Prostate gland (tissue), 2 donors: ENCODE results near the gene SND1. TPM values are rescaled to one million over a fixed set of nuclear protein-coding genes. Genes with fewer than 3 reads are reported as not detected.

ENCODE experiments used
- DNase-seq: peaks from one replicate; pipeline ENCODE4 v3.0.0-alpha.2; 2019; ENCODE audit warnings: low spot score
- H3K27ac ChIP-seq, 2 donors: fragments of 200-600 bp; sonication (generic); 2 replicates each; pipeline ENCODE4 v1.5.1; 2017 to 2019
- H3K27me3 ChIP-seq: fragments of 200-600 bp; sonication (generic); replicated peaks from 2 replicates; pipeline ENCODE4 v1.5.1; 2019; ENCODE audit not compliant: insufficient read depth
- H3K36me3 ChIP-seq, 2 donors: fragments of 200-600 bp; sonication (generic); 1 replicate in 1 of 2; 2 replicates in 1 of 2; pipeline versions ENCODE4 v1.5.1 to v1.8.1; 2017 to 2019
- H3K4me1 ChIP-seq: fragments of 200-600 bp; sonication (generic); replicated peaks from 2 replicates; pipeline ENCODE4 v1.5.1; 2019
- H3K4me3 ChIP-seq, 2 donors: fragments of 200-600 bp; sonication (generic); 2 replicates each; pipeline ENCODE4 v1.5.1; 2017 to 2019
- H3K9me3 ChIP-seq: fragments of 200-600 bp; sonication (generic); 2 replicates; pipeline ENCODE4 v1.5.1; 2017
- POLR2A ChIP-seq: fragments of 450-650 bp; IDR thresholded peaks from one replicate; pipeline ENCODE4 v1.6.1; 2016; ENCODE audit warnings: antibody characterized with exemption, mild to moderate bottlenecking
- POLR2AphosphoS5 ChIP-seq: sonication (generic); formaldehyde crosslinking; IDR thresholded peaks from one replicate; pipeline ENCODE4 v1.6.1; 2017; ENCODE audit warnings: antibody characterized with exemption
- WGBS: methylation state at CpG from one replicate; pipeline ENCODE4 v1.1.5; 2018; 5-methylcytosine and 5-hydroxymethylcytosine counted together
- intact Hi-C: fragments of 100-400 bp; cut with DNase I; formaldehyde crosslinking; loops from one replicate; pipeline ENCODE4 v1.14.2; 2022
- total RNA-seq, 2 donors: library from RNA; depleted of rRNA; stranded (reverse); fragments of >200 nt; gene quantifications; one replicate each; pipeline ENCODE4 v1.1.0, GENCODE V29; 2016
- TF ChIP-seq, protein P1 (sequence below), 4 experiments: fragments of 200-600 bp in 2 of 4; fragments of 450-650 bp in 2 of 4; sonication (generic) in 2 of 4; IDR thresholded peaks; 1 replicate in 3 of 4; 2 replicates in 1 of 4; pipeline ENCODE4 v1.5.1; 2016 to 2019; ENCODE audit warnings: antibody characterized with exemption in 4 of 4, mild to moderate bottlenecking in 2 of 4, moderate library complexity in 2 of 4

SND1 gene
- total RNA-seq, 2 donors from 2014 or later = 175 to 190 TPM

GRCh38 chr7:128011131-128011661 lies 359.2 kb downstream of the SND1 start:
- no peak overlapping the region for H3K27ac ChIP-seq
- no peak overlapping the region for H3K4me3 ChIP-seq
- 22% methylated on average over 2 of the region's 2 CpGs for WGBS
- TF ChIP-seq POLR2AphosphoS5 (no peak), POLR2A (no peak)
- TF ChIP-seq, protein P1, sequence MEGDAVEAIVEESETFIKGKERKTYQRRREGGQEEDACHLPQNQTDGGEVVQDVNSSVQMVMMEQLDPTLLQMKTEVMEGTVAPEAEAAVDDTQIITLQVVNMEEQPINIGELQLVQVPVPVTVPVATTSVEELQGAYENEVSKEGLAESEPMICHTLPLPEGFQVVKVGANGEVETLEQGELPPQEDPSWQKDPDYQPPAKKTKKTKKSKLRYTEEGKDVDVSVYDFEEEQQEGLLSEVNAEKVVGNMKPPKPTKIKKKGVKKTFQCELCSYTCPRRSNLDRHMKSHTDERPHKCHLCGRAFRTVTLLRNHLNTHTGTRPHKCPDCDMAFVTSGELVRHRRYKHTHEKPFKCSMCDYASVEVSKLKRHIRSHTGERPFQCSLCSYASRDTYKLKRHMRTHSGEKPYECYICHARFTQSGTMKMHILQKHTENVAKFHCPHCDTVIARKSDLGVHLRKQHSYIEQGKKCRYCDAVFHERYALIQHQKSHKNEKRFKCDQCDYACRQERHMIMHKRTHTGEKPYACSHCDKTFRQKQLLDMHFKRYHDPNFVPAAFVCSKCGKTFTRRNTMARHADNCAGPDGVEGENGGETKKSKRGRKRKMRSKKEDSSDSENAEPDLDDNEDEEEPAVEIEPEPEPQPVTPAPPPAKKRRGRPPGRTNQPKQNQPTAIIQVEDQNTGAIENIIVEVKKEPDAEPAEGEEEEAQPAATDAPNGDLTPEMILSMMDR (IDR thresholded peaks at IDR 0.05) = no peak
- DNase-seq = no peak
- H3K9me3 ChIP-seq = no peaks in the 10 kb centered on the region
- no peaks in the 10 kb centered on the region for H3K27me3 ChIP-seq
- H3K4me1 ChIP-seq = no peaks in the 10 kb centered on the region
- intact Hi-C loops = no loop called here
- H3K36me3 ChIP-seq = no peaks in the 10 kb centered on the region

DNA sequence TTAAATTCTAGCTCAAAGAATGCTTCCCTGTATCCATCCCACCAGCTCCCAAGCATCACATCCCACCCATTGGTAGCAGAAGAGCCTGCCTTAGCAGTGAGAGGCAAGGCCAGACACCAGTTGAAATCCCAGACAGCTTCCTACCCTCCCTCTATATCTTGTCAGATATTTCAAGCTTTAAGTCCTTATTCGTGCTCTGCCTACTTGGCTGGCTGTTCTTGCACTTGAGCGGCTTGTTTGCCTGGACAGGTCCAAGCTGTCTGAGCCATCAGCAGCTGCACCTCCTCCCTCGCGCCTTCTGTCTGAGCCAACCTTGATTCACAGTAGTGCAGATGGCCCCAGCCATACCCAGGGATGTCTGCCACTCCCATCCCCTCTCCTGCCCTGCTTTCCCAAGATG lies 362.8 kb downstream of the SND1 start:
- 26% methylated on average over 4 of the region's 4 CpGs for whole genome bisulfite sequencing
- Histone ChIP-seq H3K27me3 (no peaks in the 10 kb centered on the region), H3K4me3 (no peak overlapping the region), H3K9me3 (no peaks in the 10 kb centered on the region), H3K4me1 (no peaks in the 10 kb centered on the region), H3K27ac (no peak overlapping the region), H3K36me3 (no peaks in the 10 kb centered on the region)
- intact Hi-C loops = no loop called here
- DNase-seq = no peak
- no peak for TF ChIP-seq POLR2AphosphoS5
- no peak for TF ChIP-seq POLR2A
- TF ChIP-seq, protein P1 (IDR thresholded peaks at IDR 0.05) = no peak

DNA sequence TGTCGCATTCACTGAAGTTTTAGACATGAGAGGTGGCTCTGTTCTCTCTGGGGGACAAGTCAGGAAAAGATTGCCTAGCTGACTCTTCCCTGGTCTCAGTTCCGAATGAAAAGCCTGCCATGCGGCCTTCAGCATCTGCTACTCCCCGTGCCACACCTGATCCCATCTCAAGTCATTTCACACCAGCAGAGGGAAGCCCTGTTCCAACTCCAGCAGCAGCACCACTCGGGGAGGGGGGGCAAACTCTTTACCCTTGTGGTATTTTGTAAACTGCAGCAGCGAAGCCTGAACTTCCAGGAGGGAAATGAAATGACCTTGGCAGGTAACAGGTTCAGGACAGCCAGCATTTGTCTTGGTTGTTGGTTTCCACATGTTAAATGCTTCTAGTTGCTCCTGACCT lies 365.5 kb downstream of the SND1 start:
- 71% methylated on average over 6 of the region's 6 CpGs for WGBS
- no peak for DNase-seq
- intact Hi-C loops = no loop called here
- H3K36me3 ChIP-seq = no peaks in the 10 kb centered on the region
- H3K27me3 ChIP-seq = no peaks in the 10 kb centered on the region
- H3K27ac ChIP-seq = no peak overlapping the region
- no peaks in the 10 kb centered on the region for H3K4me1 ChIP-seq
- no peaks in the 10 kb centered on the region for H3K9me3 ChIP-seq
- TF ChIP-seq POLR2A (no peak), POLR2AphosphoS5 (no peak)
- TF ChIP-seq, protein P1 (IDR thresholded peaks at IDR 0.05) = no peak
- no peak overlapping the region for H3K4me3 ChIP-seq

GRCh38 chr7:128017862-128018845 lies 366.2 kb downstream of the SND1 start:
- Histone ChIP-seq H3K4me3 (no peak overlapping the region), H3K36me3 (no peaks in the 10 kb centered on the region), H3K4me1 (no peaks in the 10 kb centered on the region), H3K27ac (no peak overlapping the region), H3K9me3 (no peaks in the 10 kb centered on the region), H3K27me3 (no peaks in the 10 kb centered on the region)
- no peak for TF ChIP-seq POLR2AphosphoS5
- intact Hi-C loops = no loop called here
- no peak for DNase-seq
- WGBS = 73% methylated on average over 8 of the region's 8 CpGs

GRCh38 chr7:128019288-128019687 lies 367.3 kb downstream of the SND1 start:
- no peak for DNase-seq
- Histone ChIP-seq H3K4me3 (no peak overlapping the region), H3K4me1 (no peaks in the 10 kb centered on the region), H3K9me3 (no peaks in the 10 kb centered on the region), H3K27ac (no peak overlapping the region), H3K27me3 (no peaks in the 10 kb centered on the region), H3K36me3 (no peaks in the 10 kb centered on the region)
- WGBS = 94% methylated on average over 3 of the region's 3 CpGs
- TF ChIP-seq POLR2AphosphoS5 (no peak), POLR2A (no peak)
- TF ChIP-seq, protein P1 (IDR thresholded peaks at IDR 0.05) = no peak
- intact Hi-C loops = no loop called here
